NT2/D1 (cell line): ENCODE results near the gene SETD6.

Experiments
- DNase-seq: peaks from one replicate; pipeline ENCODE4 v3.0.0-alpha.2; 2011; ENCODE audit warnings: low read depth, low spot score
- H3K27me3 ChIP-seq: 2 replicates; pipeline ENCODE4 v1.6.0; 2011; ENCODE audit warnings: mild to moderate bottlenecking; ENCODE audit not compliant: insufficient read length, insufficient read depth
- H3K36me3 ChIP-seq: 2 replicates; pipeline ENCODE4 v1.6.1; 2011; ENCODE audit warnings: mild to moderate bottlenecking, low read length, mixed read lengths; ENCODE audit not compliant: insufficient read depth, insufficient read length
- H3K4me1 ChIP-seq: 2 replicates; pipeline ENCODE4 v1.5.1; 2011; ENCODE audit not compliant: insufficient read depth, insufficient read length
- H3K4me3 ChIP-seq: 2 replicates; pipeline ENCODE4 v1.5.1; 2011; ENCODE audit warnings: low read depth; ENCODE audit not compliant: insufficient read length
- H3K9ac ChIP-seq: 2 replicates; pipeline ENCODE4 v1.6.0; 2011; ENCODE audit warnings: low read depth; ENCODE audit not compliant: insufficient read length
- H3K9me3 ChIP-seq: 2 replicates; pipeline ENCODE4 v1.5.1; 2011; ENCODE audit warnings: mild to moderate bottlenecking, low read length; ENCODE audit not compliant: insufficient read depth
- SUZ12 ChIP-seq: IDR thresholded peaks from 2 replicates; pipeline ENCODE4 v1.6.1; 2011; ENCODE audit not compliant: insufficient read length, insufficient read depth; ENCODE audit errors: extremely low read depth
- YY1 ChIP-seq: IDR thresholded peaks from 2 replicates; pipeline ENCODE4 v1.6.1; 2011; ENCODE audit not compliant: insufficient read length, insufficient read depth
- ZNF274 ChIP-seq: IDR thresholded peaks from 2 replicates; pipeline ENCODE4 v1.6.1; 2011; ENCODE audit warnings: mild to moderate bottlenecking, low read depth, low read length

The SETD6 gene

GRCh38 chr16:58515125-58515870, at the start of gene SETD6:
SETD6 (plus strand) TSS chr16:58515517; CDS start chr16:58515538, 21 bp downstream.
- H3K27me3 ChIP-seq, result no peaks in the 10 kb centered on the region
- H3K4me3 ChIP-seq, result peak within 1 kb of the TSS; percentile 98
- H3K9ac ChIP-seq, result peak within 1 kb of the TSS; percentile 98
- peaks cover 20% of the 10 kb centered on the region for H3K4me1 ChIP-seq
- no peaks in the 10 kb centered on the region for H3K9me3 ChIP-seq
- peak; percentile 82 for DNase-seq
- peak; percentile 38 for TF ChIP-seq YY1
- no peak for TF ChIP-seq SUZ12
- peaks cover 59% of the 10 kb centered on the region for H3K36me3 ChIP-seq

- peak overlapping the region; percentile 67 for H3K4me3 ChIP-seq
- no peaks in the 10 kb centered on the region for H3K9me3 ChIP-seq
- DNase-seq, result no peak
- no peaks in the 10 kb centered on the region for H3K36me3 ChIP-seq
- peaks cover 58% of the 10 kb centered on the region for H3K27me3 ChIP-seq
- peak overlapping the region; percentile 26 for H3K9ac ChIP-seq
- peaks cover 12% of the 10 kb centered on the region for H3K4me1 ChIP-seq
- TF ChIP-seq YY1 (no peak), SUZ12 (no peak), ZNF274 (no peak)
These were observed 49.5 kb upstream of the SETD6 start for GRCh38 chr16:58465817-58466216.

GRCh38 chr16:58466396-58466795, 48.9 kb upstream of the SETD6 start:
- TF ChIP-seq ZNF274, result no peak
- no peak for TF ChIP-seq YY1
- no peak for TF ChIP-seq SUZ12
- Histone ChIP-seq H3K4me1 (peaks cover 15% of the 10 kb centered on the region), H3K9ac (no peak overlapping the region), H3K36me3 (no peaks in the 10 kb centered on the region), H3K9me3 (no peaks in the 10 kb centered on the region), H3K27me3 (peaks cover 55% of the 10 kb centered on the region), H3K4me3 (no peak overlapping the region)
- DNase-seq, result no peak

DNA sequence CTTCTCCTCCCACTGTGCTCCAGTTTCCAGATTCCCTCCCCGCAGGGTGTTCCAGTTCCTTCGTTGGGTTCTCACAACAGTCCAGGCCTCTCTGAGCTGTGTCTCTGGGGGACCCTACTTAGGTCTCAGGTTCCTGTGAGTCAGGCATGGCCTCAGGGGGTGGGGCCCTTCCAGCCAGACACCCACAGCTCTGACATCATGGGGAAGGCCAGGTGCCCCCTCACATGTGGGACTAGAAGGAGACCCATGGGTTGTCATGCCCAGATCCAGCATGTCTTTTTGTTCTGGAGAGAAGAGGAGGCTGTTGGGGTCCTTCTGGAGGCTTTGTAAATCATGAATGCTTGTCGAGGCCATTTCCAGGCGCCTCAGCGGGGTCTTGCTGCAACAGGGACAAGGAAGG, 47.4 kb upstream of the SETD6 start:
- Histone ChIP-seq H3K9me3 (no peaks in the 10 kb centered on the region), H3K27me3 (peaks cover 41% of the 10 kb centered on the region), H3K4me3 (no peak overlapping the region), H3K9ac (no peak overlapping the region), H3K4me1 (peaks cover 13% of the 10 kb centered on the region), H3K36me3 (no peaks in the 10 kb centered on the region)
- TF ChIP-seq ZNF274 (no peak), SUZ12 (no peak), YY1 (no peak)
- DNase-seq, result no peak

- no peak overlapping the region for H3K4me3 ChIP-seq
- no peak for DNase-seq
- H3K9ac ChIP-seq, result no peak overlapping the region
- no peaks in the 10 kb centered on the region for H3K9me3 ChIP-seq
- peaks cover 7% of the 10 kb centered on the region for H3K27me3 ChIP-seq
- peaks cover 15% of the 10 kb centered on the region for H3K4me1 ChIP-seq
- TF ChIP-seq ZNF274, result no peak
- TF ChIP-seq SUZ12, result no peak
- no peak for TF ChIP-seq YY1
- H3K36me3 ChIP-seq, result no peaks in the 10 kb centered on the region
These were observed 43.9 kb upstream of the SETD6 start for GRCh38 chr16:58471209-58471975.

GRCh38 chr16:58472266-58472665, 43.1 kb upstream of the SETD6 start:
- H3K27me3 ChIP-seq, result no peaks in the 10 kb centered on the region
- TF ChIP-seq SUZ12 (no peak), YY1 (no peak), ZNF274 (no peak)
- H3K4me3 ChIP-seq, result no peak overlapping the region
- H3K36me3 ChIP-seq, result no peaks in the 10 kb centered on the region
- H3K4me1 ChIP-seq, result peaks cover 13% of the 10 kb centered on the region
- DNase-seq, result no peak
- H3K9ac ChIP-seq, result no peak overlapping the region
- no peaks in the 10 kb centered on the region for H3K9me3 ChIP-seq

GRCh38 chr16:58472827-58473226, 42.5 kb upstream of the SETD6 start:
- Histone ChIP-seq H3K9me3 (no peaks in the 10 kb centered on the region), H3K9ac (no peak overlapping the region), H3K4me1 (peaks cover 12% of the 10 kb centered on the region), H3K27me3 (no peaks in the 10 kb centered on the region), H3K36me3 (no peaks in the 10 kb centered on the region), H3K4me3 (no peak overlapping the region)
- DNase-seq, result no peak
- no peak for TF ChIP-seq ZNF274
- no peak for TF ChIP-seq YY1
- TF ChIP-seq SUZ12, result no peak
